ENCODE data around the gene PLPP7. TPM values are rescaled to one million over a fixed set of nuclear protein-coding genes. Genes with fewer than 3 reads are reported as not detected.

PLPP7 gene
- total and polyA plus RNA-seq, 4 donors: 0.18 to 0.59 (median 0.51) TPM; not detected in 1

DNA sequence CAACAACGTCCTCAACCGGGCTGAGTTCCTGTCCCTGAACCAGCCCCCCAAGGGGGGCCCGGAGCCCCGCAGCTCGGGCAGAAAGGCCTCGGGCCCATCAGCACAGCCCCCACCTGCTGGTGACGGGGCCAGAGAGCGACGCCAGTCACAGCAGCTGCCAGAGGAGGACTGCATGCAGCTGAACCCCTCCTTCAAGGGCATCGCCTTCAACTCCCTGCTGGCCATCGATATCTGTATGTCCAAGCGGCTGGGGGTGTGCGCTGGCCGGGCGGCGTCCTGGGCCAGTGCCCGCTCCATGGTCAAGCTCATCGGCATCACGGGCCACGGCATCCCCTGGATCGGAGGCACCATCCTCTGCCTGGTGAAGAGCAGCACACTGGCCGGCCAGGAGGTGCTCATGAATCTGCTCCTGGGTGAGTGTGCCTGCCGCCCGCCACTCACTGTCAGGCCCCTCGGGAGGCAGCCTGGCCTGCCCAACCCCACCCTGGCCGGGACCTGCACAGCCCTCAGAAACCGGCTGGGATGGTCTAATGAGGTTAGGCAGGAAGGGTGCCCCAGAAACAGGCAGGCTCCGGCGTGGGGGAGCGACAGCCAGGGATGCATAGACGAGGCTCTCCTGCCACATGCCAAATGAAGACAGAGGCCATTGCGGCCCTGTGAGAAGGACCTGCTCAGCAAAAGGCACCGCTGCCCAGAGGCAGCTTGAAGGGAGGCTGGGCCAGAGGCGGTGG is 678 bp downstream of the PLPP7 start:
- no peaks in the 10 kb centered on the region for H3K9me3 ChIP-seq (ENCODE audit: control insufficient read depth in 4 of 4, low read length in 3 of 4)
- no peak overlapping the region for H3K9ac ChIP-seq (ENCODE audit: low read depth in 1 of 2, low read length in 2 of 2)
- H3K27me3 ChIP-seq (ENCODE audit: control insufficient read depth in 4 of 4, insufficient read depth in 4 of 4, low read length in 3 of 4): no peaks in the 10 kb centered on the region
- DNase-seq (ENCODE audit: low spot score): no peak
- H3K4me1 ChIP-seq (ENCODE audit: control insufficient read depth in 4 of 4, insufficient read depth in 4 of 4, low read length in 3 of 4): no peaks in the 10 kb centered on the region
- peak overlapping the region in 1 of 3 donors; percentile 9 for H3K4me3 ChIP-seq (ENCODE audit: low read depth in 1 of 3, low read length in 3 of 3)
- 86% methylated on average over 34 of the region's 34 CpGs for WGBS
- no peak overlapping the region for H3K27ac ChIP-seq (ENCODE audit: low read depth in 1 of 2, low read length in 2 of 2)
- H3K36me3 ChIP-seq (ENCODE audit: control insufficient read depth in 4 of 4, insufficient read depth in 3 of 4, low read depth in 1 of 4, low read length in 3 of 4): no peaks in the 10 kb centered on the region
- TF ChIP-seq, protein P1, sequence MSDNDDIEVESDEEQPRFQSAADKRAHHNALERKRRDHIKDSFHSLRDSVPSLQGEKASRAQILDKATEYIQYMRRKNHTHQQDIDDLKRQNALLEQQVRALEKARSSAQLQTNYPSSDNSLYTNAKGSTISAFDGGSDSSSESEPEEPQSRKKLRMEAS (IDR thresholded peaks at IDR 0.05): no peak
- TF ChIP-seq RXRA (IDR thresholded peaks at IDR 0.05) (no peak), FOXA1 (IDR thresholded peaks at IDR 0.05) (no peak), FOXA2 (IDR thresholded peaks at IDR 0.05) (no peak), YY1 (IDR thresholded peaks at IDR 0.05) (no peak), HNF4A (conservative IDR thresholded peaks at IDR 0.05) (no peak), GABPA (IDR thresholded peaks at IDR 0.05 in 1 of 2, conservative IDR thresholded peaks at IDR 0.05 in 1 of 2) (no peak), HNF4G (IDR thresholded peaks at IDR 0.05) (no peak), SP1 (IDR thresholded peaks at IDR 0.05) (no peak)
- TF ChIP-seq, protein P2, sequence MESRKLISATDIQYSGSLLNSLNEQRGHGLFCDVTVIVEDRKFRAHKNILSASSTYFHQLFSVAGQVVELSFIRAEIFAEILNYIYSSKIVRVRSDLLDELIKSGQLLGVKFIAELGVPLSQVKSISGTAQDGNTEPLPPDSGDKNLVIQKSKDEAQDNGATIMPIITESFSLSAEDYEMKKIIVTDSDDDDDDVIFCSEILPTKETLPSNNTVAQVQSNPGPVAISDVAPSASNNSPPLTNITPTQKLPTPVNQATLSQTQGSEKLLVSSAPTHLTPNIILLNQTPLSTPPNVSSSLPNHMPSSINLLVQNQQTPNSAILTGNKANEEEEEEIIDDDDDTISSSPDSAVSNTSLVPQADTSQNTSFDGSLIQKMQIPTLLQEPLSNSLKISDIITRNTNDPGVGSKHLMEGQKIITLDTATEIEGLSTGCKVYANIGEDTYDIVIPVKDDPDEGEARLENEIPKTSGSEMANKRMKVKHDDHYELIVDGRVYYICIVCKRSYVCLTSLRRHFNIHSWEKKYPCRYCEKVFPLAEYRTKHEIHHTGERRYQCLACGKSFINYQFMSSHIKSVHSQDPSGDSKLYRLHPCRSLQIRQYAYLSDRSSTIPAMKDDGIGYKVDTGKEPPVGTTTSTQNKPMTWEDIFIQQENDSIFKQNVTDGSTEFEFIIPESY (IDR thresholded peaks at IDR 0.05): no peak
- TF ChIP-seq, protein P3, sequence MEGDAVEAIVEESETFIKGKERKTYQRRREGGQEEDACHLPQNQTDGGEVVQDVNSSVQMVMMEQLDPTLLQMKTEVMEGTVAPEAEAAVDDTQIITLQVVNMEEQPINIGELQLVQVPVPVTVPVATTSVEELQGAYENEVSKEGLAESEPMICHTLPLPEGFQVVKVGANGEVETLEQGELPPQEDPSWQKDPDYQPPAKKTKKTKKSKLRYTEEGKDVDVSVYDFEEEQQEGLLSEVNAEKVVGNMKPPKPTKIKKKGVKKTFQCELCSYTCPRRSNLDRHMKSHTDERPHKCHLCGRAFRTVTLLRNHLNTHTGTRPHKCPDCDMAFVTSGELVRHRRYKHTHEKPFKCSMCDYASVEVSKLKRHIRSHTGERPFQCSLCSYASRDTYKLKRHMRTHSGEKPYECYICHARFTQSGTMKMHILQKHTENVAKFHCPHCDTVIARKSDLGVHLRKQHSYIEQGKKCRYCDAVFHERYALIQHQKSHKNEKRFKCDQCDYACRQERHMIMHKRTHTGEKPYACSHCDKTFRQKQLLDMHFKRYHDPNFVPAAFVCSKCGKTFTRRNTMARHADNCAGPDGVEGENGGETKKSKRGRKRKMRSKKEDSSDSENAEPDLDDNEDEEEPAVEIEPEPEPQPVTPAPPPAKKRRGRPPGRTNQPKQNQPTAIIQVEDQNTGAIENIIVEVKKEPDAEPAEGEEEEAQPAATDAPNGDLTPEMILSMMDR (IDR thresholded peaks at IDR 0.05; ENCODE audit: low read depth, low read length, missing input control): no peak

DNA sequence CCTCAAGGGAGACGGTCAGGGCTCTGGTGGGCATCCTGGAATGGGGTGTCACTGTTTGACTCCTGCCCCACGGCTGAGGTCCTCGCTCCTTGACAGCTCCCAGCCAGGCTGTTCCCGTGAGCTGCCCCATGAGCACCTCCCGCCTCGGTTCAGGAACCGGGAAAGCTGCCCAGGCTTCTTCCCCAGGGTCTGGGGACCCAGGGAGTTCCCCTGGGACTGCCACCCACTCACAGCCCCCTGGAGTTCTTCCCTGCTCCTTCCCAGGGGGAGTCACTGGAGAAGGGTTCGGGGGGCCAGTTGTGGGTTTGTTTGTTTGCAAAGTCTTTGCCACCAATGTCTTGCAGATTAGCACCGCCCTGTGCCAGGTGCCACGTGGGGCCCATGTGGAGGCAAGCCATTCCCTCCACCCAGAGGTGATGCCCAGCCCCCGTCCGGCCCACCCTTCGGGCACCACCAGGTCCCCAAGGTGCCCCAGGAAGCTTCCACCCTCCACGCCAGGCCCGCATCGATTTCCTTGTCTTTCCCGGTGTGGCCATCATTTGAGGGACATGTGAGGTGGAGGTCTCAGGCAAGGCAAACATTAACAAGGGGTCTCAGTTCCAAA is 1.3 kb downstream of the PLPP7 start:
- no peaks in the 10 kb centered on the region for H3K27me3 ChIP-seq (ENCODE audit: control insufficient read depth in 4 of 4, insufficient read depth in 4 of 4, low read length in 3 of 4)
- no peaks in the 10 kb centered on the region for H3K36me3 ChIP-seq (ENCODE audit: control insufficient read depth in 4 of 4, insufficient read depth in 3 of 4, low read depth in 1 of 4, low read length in 3 of 4)
- DNase-seq (ENCODE audit: low spot score): no peak
- H3K4me3 ChIP-seq (ENCODE audit: low read depth in 1 of 3, low read length in 3 of 3): no peak overlapping the region
- no peaks in the 10 kb centered on the region for H3K9me3 ChIP-seq (ENCODE audit: control insufficient read depth in 4 of 4, low read length in 3 of 4)
- H3K27ac ChIP-seq (ENCODE audit: low read depth in 1 of 2, low read length in 2 of 2): no peak overlapping the region
- no peaks in the 10 kb centered on the region for H3K4me1 ChIP-seq (ENCODE audit: control insufficient read depth in 4 of 4, insufficient read depth in 4 of 4, low read length in 3 of 4)
- no peak overlapping the region for H3K9ac ChIP-seq (ENCODE audit: low read depth in 1 of 2, low read length in 2 of 2)
- 90% methylated on average over 17 of the region's 17 CpGs for WGBS
- TF ChIP-seq, protein P4, sequence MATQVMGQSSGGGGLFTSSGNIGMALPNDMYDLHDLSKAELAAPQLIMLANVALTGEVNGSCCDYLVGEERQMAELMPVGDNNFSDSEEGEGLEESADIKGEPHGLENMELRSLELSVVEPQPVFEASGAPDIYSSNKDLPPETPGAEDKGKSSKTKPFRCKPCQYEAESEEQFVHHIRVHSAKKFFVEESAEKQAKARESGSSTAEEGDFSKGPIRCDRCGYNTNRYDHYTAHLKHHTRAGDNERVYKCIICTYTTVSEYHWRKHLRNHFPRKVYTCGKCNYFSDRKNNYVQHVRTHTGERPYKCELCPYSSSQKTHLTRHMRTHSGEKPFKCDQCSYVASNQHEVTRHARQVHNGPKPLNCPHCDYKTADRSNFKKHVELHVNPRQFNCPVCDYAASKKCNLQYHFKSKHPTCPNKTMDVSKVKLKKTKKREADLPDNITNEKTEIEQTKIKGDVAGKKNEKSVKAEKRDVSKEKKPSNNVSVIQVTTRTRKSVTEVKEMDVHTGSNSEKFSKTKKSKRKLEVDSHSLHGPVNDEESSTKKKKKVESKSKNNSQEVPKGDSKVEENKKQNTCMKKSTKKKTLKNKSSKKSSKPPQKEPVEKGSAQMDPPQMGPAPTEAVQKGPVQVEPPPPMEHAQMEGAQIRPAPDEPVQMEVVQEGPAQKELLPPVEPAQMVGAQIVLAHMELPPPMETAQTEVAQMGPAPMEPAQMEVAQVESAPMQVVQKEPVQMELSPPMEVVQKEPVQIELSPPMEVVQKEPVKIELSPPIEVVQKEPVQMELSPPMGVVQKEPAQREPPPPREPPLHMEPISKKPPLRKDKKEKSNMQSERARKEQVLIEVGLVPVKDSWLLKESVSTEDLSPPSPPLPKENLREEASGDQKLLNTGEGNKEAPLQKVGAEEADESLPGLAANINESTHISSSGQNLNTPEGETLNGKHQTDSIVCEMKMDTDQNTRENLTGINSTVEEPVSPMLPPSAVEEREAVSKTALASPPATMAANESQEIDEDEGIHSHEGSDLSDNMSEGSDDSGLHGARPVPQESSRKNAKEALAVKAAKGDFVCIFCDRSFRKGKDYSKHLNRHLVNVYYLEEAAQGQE (IDR thresholded peaks at IDR 0.05): no peak
- TF ChIP-seq, protein P2 (IDR thresholded peaks at IDR 0.05): no peak
- TF ChIP-seq NR2F2 (IDR thresholded peaks at IDR 0.05) (no peak), GABPA (IDR thresholded peaks at IDR 0.05 in 1 of 2, conservative IDR thresholded peaks at IDR 0.05 in 1 of 2) (no peak), JUND (IDR thresholded peaks at IDR 0.05) (no peak), RXRA (IDR thresholded peaks at IDR 0.05) (no peak), RAD21 (IDR thresholded peaks at IDR 0.05) (no peak), SP1 (IDR thresholded peaks at IDR 0.05) (no peak), HNF4G (IDR thresholded peaks at IDR 0.05) (no peak), FOXA2 (IDR thresholded peaks at IDR 0.05) (no peak), TAF1 (conservative IDR thresholded peaks at IDR 0.05) (no peak), YY1 (IDR thresholded peaks at IDR 0.05) (no peak), HNF4A (conservative IDR thresholded peaks at IDR 0.05) (no peak)
- TF ChIP-seq, protein P3 (IDR thresholded peaks at IDR 0.05; ENCODE audit: low read depth, low read length, missing input control): no peak
- TF ChIP-seq, protein P5, sequence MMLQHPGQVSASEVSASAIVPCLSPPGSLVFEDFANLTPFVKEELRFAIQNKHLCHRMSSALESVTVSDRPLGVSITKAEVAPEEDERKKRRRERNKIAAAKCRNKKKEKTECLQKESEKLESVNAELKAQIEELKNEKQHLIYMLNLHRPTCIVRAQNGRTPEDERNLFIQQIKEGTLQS (IDR thresholded peaks at IDR 0.05): no peak
- TF ChIP-seq, protein P1 (IDR thresholded peaks at IDR 0.05): no peak

Measured in liver (tissue), 9 donors.